GM11168 (cell line): ENCODE measurements around the gene WDR5.

ENCODE experiments used
- in situ Hi-C: fragments of 300-500 bp; cut with MboI; formaldehyde crosslinking; loops from one replicate; pipeline ENCODE4 v1.12.0; 2022; ENCODE audit warnings: low sequenced_read_pairs; ENCODE audit not compliant: unreplicated experiment

The WDR5 gene

DNA sequence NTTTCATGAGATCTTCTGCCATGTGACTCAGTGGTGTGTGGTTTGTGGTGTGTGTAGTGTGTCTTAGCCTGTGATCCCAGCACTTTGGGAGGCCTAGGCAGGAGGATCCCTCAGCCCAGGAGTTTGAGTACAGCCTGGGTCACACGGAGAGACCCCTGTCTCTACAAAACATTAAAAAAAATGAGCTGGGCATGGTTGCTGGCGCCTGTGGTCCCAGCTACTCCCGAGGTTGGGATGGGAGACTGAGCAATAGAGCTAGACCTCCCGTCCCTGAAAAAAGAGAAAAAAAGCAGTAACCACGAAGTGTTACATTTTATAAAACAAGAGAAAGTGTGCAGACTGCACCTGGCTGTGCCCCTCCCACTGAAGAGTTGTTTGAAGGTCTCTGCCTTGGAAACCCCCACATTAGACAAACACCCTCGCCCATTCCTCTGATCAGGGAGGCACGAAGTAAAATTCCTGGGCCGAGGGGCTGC is 49.7 kb downstream of the WDR5 start:
- in situ Hi-C loops: no loop called here

DNA sequence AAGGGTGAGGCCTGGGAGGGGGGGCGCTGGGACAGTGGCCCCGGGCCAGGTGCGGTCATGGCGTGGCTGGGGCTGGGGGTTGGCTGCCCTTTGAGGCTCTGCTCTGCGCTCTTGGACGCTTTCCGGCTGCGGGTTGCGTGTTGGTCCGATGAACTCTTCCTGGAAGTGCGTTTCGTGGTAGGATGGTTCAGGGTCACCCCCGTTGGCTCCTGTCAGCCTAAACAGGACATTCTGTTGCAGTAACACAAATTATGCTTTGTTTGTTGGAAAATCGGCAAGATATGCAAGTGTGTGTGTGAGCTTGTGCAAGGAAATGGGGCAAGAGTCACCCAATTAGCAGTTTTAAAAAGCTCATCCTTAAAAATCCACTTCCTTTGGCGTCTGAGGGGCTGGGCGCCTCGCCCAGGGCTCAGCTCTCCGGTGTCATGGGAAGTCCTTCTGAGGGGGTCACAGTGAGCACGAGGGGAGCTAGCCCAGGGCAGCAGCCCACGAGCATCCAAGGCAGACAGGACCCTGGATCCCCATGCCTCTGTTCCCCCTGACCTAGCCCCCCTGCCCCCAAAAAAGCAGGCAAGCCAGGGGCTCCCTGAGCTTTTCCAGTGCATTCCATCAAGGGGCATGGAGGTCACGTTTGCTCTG is 50.7 kb downstream of the WDR5 start:
- in situ Hi-C loops: no loop called here

DNA sequence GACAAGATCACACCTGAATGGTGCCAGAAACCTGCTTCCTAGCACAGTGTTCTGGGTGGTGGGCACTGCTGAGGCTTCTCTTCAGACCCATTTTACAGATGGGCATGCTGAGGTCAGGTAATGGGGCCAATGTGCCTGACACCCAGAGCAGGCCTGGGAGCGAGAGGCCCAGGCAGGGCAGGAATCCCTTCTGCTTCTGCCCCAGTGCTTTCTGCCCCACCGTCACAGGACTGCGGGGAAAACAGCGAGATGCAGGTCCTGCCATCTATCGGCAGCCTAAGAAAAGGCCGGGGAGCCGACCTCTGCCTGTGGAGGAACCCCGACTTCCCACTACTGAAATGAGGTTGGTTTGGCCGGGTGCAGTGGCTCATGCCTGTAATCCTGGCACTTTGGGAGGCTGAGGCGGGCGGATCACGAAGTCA is 51.2 kb downstream of the WDR5 start:
- in situ Hi-C loops: no loop called here

DNA sequence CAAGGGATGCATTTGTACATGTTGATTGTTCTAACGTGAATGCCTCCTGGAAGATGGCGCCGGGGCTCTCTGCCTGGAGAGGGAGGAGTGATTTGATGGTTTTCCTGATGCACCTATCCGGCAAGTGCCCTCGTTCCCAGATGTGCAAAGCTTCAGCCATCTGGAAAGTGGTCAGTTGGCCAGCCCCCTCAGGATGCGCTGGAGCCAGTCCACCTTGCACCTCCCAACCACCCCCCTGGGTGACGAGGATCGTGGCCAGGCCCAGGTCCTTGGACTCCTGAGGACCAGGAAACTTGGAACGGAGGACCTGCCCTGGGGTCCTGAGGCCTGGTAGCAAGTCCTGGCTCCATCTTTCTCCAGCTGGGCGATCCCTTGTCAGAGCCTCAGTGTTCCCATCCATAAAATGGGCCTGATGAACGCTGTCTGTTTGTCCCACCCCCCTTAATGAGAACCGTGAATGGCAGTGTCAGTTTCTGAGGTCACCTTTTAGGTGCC is 52.1 kb downstream of the WDR5 start:
- in situ Hi-C loops: no loop called here

DNA sequence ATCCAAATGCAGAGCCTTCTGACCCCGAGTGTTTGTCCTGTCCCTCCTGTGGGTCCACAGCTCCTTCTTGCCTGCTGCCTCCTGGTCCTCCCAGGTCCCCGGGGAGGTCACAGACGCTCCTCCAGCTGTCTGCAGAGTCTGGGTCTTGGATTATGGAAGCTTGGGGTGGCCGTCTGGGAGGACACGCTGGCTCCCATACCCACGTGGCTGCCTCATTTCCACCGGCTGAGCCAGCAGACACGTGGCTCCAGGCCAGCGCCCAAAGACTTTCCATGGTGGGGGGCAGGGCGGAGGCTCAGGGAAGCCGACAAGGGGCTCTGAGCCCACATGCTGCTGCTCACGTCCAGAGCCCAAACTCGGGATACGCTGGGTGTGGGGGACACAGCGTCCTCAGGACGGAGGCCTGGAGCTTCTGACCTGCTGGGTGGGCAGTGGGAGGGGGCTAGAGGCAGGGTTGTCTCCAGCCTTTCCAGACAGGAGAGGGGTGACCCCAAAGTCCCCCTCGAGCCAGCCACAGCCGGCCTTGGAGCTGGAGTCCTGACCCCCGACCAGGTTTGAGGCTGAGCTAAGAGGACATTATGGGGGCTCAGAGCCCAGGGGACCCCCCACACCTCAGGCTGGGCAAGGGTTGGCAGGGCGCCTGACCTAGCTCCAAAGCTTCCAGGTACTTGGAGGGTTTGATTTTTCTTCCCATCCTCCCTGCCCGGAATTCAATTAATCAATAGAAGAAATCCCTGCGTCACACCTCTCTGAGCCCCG is 52.7 kb downstream of the WDR5 start:
- in situ Hi-C loops: no loop called here

DNA sequence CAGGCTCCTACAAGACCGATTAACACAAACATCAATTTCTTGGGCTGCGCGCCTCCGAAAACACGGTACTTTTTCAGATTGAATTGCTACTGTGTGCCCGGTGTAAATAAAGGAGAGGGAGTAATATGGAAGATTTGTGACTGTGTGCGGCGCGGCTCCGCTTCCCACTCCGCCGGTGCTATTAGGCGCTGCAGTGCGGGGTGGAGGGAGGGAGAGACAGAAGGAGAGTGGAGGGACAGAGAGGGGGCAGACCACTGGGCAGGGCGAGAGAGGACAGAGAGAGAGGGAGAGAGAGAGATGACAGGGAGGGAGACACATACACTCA is 53.2 kb downstream of the WDR5 start:
- in situ Hi-C loops: no loop called here

DNA sequence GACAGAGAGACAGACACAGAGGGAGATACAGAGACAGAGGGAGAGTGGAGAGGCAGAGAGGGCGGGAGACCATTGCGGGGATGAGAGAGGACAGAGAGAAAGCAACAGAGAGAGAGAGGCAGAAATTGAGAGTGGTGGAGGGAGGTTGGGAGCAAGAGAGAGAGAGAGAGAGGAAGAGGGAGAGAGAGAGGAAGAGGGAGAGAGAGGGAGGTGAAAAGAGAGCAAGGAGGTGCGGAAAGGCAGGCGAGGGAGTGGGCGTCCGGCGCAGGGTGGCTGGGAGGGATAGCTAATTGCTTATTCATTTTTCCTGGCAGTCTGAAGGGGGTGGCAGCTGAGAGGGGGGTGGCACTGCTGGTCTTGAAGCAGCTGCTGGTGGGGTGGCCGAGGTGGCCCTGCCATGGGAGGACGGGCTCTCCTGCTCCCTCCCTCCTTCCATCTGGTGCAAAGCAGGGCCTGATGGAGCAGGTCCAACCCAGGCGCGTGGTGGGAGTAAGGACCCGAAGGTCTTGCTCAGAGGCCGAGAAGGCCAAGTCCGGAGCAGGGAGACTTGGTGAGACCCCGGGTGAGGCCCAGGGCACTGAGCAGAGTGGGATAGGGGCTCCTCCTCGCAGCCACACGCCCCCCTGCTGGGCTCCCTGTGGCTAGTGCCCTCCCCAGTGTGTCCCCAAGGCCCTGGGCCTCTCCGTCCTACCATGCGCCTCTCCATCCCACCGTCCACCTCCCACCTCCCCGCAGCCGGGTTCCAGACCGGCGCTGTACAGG is 53.8 kb downstream of the WDR5 start:
- in situ Hi-C loops: no loop called here

DNA sequence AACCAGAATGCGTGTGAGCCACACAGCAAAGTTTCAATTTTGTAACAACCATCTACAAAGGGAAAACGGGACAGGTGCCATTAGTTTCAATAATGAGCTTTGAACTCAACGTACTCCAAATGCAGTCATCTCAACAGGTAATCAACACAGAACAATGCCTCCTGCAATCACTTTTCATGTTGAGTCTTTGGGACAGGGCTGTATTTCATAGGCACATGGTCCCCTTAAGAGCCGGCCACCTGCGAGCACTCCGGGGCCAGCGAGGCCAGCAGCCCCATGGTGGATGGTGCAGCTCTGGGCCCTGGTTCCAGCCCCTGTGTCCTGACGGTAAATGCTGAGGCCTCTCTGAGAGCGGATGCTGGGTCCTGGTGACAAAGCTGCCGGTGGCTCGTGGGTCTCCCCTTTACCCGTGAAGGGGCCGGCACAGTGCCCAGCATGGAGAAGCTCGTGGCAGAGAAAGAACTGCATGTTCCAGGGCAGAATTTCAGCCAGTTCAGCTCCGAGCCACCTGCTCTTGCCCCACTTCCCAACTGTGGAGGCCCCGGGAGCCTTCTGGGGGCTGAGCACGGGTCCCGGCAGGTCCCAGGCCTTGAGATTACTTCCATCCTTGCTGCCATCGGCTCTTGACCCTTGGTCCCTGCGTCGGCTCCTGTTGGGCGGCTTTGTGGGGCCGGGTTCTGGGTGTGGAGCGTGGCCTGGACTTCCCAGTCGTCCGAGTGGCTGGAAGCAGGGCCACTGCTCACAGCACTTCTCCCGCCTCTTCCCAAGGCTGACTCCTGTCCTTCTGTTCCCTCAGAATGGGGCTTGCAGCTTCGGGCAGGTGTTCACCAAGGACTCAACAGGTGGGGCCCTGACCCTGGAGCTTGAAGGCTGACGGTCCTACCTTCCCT is 54.6 kb downstream of the WDR5 start:
- in situ Hi-C loops: no loop called here

DNA sequence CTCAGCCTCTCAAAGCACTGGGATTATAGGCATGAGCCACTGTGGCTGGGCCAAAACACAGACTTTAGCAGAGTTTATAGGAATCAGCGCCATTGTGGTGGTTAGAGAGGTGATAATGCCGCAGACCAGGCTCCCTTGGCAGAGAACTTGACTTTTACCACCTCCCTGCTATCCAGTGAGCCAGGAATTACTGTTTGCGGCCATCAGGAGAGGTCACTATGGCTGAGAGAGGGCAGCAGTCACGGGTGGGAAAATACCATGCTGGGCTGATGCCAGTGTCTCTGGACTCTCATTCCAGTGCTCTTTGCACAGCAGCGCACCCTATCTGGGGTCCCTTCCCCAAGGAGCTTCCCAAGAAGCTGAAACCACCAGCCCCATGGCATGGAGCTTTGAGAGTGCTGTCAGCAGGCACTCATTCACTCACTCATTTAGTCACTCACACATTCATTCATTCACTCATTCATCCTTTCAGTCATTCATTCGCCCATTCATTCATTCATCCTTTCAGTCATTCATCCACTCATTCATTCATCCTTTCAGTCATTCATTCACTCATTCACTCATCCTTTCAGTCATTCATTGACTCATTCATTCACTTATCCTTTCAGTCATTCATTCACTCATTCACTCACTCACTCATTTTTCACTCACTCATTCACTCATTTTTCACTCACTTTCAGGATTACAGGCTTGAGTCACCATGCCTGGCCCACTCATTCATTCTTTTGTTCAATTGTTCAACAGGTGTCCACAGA is 55.8 kb downstream of the WDR5 start:
- in situ Hi-C loops: no loop called here

DNA sequence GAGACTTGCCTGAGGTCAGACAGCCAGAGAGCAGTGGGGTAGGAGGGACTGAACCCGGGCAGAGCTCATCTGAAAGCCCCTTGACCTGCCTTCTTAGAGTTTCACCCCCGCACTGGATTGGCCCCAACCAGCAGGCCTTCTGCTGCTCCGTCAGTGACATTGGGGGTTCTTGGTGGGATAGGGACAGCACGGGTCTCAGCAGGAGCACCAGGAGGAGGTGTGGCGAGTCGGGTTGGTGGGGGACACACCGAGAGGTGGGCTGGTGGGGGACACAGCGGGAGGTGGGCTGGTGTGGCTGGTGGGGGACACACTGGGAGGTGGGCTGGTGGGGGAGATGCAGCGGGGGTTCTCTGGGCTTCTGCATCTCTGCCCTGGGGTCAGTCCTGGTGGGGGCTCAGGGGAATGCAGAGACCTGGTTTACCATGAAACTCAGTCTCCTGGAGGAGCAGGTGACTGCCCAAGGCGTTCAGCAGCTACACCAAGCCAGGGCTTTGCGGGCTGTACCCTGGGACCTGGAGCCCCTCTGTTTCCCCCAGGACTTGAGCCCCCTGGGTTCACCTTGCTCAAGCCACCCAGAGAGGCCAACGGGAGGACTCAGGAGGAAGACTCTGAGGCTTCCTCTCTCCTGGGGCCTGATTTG is 56.5 kb downstream of the WDR5 start:
- in situ Hi-C loops: no loop called here

DNA sequence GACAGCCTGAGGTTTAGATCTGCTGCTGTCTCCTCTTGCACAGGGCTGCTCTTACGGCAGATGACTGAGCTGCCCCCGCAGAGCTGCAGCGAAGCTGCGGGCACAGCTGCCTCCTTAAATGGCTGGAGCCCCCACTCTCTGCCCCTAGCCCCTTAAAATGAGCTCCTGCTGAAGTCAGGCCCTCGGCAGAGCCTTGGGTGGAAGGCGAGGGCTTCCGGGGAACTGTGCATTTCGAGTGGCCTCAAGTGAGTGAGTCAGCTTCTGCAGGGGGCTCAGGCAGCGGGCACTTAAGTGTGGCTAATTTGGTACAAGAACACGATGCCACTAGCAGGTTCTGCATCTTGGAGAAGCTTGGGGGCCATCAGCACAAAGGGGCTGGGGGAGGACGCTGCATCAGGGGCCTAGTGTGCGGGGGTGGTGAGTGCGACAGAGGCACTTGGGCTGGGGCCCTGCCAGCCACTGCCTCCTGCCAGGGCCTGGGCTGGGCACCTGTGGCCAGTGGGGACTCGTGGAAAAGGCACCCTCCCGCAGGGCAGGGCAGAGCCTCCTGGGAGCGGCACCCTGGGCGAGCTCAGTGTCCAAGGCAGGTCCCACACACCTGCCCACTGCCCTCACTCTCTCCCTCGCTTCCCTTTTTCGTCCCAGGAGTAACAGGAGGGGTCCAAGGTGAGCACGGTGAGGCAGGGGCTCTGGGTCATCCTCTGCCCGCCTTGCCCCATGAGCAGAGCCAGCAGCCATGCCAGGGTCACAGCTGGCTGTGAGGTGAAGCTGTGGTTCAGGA is 57.3 kb downstream of the WDR5 start:
- in situ Hi-C loops: no loop called here

DNA sequence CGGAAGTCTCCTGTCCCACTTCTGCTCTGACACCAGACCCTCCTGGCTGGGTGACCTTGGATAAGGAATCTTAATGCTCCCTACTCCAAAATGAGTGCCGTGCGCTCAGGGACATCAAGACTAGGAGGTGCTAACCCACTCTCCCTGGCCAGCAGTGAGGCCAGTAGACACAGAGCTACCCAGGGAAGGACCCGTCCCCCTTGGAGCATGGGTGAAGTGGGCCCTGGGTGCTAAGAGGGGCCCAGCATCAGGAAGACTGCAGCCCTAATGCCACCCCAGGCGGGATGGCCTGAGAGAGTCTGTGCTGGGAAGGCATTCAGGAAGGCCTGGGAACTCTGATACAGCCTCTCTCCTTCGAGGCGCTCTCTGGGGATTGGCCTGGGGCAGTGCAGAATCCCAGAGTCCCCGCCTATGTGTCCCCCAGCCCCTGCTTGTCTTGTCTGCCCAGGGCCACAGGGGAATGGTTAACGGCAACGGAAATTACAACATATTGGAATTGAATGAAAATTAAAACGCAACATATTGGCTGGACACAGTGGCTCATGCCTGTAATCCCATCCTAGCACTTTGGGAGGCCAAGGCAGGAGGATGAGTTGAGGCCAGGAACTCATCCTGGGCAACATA is 58.1 kb downstream of the WDR5 start:
- in situ Hi-C loops: no loop called here

DNA sequence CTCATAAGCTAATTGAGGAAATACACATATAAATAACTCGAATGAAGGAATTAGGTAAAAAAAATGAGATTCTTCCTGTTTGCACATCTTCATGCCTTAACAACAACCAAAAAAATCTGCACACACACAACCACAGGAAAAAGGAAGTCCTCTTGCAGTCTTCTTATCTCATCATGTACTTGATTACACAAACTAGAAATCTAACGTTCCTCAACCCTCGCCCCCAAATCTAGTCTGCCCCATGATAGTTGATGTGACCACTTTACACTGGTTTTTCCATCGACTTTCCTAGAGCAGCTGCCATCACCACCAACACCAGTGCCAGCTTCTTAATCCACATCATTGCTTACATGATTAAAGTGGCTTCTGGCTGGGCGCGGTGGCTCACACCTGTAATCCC is 59.7 kb downstream of the WDR5 start:
- in situ Hi-C loops: no loop called here

DNA sequence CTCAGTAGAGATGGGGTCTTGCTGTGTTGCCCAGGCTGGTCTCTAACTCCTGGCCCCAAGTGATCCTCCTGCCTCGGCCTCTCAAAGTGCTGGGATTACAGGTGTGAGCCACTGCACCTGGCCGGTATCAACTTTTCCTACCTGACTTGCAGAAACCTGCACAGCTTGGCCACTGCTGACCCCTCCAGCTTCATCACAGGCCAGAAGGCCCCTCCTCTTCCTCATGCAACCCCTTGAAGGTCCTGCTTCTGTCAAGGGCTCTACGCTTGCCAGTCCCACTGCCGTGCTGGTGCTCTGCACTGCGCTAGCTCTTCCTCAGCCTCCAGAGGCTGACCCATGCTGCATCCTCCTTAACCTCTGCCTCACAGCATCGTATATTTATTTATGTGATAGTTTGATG is 61.0 kb downstream of the WDR5 start:
- in situ Hi-C loops: no loop called here

DNA sequence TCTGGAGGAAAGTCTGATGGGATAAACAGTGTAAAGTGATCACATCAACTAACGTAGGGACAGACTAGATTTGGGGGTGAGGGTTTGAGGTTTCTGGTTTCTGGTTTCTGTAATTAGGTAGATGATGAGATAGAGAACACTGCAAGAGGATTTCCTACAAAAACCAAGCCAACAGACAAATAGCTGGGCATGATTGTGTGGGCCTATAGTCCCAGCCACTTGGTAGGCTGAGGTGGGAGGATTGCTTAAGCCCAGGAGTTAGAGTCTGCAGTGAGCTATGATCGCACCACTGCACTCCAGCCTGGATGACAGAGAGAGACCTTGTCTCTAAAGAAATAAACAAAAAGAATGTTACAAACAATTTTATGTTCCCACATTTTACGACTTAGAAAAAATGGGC is 62.9 kb downstream of the WDR5 start:
- in situ Hi-C loops: no loop called here

DNA sequence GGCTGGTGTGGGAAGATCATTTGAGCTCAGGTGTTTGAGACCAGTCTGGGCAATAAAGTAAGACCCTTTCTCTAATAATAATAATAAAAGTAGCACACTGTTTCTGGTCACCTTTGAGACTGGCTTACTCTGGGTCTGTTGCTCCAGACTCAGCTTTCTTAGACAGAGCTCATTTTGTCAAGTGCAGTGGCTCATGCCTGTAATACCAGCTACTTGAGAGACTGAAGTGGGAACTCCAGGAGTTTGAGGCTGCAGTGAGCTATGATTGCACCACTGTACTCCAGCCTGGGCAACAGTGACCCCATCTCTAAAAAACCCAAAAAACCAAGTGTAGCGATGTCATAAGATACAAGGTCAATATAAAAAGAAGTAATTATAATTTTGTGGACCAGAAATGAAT is 64.8 kb downstream of the WDR5 start:
- in situ Hi-C loops: no loop called here

DNA sequence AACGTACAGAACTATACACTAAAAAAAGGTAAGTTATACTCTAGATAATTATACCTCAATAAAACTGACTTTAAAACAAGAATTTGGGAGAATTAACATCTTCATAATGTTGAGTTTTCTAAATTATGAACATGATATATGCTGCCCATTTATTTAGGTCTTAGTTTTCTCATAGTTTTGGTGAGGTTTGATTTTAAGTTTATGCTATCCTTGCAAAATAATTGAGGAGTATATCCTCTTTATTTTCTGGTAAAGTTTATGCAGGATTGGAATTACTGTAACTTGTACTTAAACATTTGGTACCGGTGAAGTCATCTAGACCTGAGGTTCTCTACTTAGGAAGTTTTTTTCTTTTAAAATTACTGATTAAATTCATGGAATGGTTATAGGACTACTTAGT is 67.3 kb downstream of the WDR5 start:
- in situ Hi-C loops: no loop called here

DNA sequence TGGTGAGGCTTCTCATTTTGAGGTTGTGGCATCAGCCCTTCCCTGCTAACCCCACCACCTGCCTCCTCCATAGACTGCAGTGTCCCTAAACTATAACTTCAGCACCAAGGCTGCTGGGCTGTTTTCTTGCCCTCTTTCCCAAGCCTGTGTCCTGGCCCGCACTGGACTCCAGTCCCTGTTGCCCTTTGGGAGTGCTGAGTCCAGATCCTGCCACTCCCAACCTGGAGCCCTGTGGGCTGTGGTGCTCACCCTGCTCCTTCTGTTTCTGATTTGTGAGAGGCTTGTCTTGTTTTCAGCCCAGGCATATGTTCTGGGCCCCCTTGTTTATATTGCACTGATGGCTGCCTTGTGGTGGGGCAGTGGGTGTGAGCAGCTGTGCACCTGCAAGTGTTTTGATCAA is 68.2 kb downstream of the WDR5 start:
- in situ Hi-C loops: no loop called here
